Prostate gland (tissue), 2 donors: ENCODE measurements around the gene KRT2.

Experiments used
- CTCF ChIP-seq, 4 experiments: fragments of 200-600 bp in 2 of 4; fragments of 450-650 bp in 2 of 4; sonication (generic) in 2 of 4; IDR thresholded peaks; 1 replicate in 3 of 4; 2 replicates in 1 of 4; pipeline ENCODE4 v1.5.1; 2016 to 2019; ENCODE audit warnings: antibody characterized with exemption in 4 of 4, mild to moderate bottlenecking in 2 of 4, moderate library complexity in 2 of 4
- POLR2A ChIP-seq: fragments of 450-650 bp; IDR thresholded peaks from one replicate; pipeline ENCODE4 v1.6.1; 2016; ENCODE audit warnings: antibody characterized with exemption, mild to moderate bottlenecking
- POLR2AphosphoS5 ChIP-seq: sonication (generic); formaldehyde crosslinking; IDR thresholded peaks from one replicate; pipeline ENCODE4 v1.6.1; 2017; ENCODE audit warnings: antibody characterized with exemption

- TF ChIP-seq POLR2AphosphoS5 (no peak), CTCF (IDR thresholded peaks at IDR 0.05) (no peak), POLR2A (no peak)
Measured at GRCh38 chr12:52662093-52662917, 10.3 kb upstream of the KRT2 start.
